Inferior parietal cortex (tissue), 1 donor: Measurements from ENCODE around the gene SCUBE1.
"Not testable (repeated sequence)": the region's sequence is repeated elsewhere in the genome, so short reads cannot be mapped to it uniquely, and the experiment has no call there.

ENCODE experiments used
- DNase-seq: peaks from one replicate; pipeline ENCODE4 v3.0.0-alpha.2; 2016; ENCODE audit errors: extremely low spot score

SCUBE1 gene

DNA sequence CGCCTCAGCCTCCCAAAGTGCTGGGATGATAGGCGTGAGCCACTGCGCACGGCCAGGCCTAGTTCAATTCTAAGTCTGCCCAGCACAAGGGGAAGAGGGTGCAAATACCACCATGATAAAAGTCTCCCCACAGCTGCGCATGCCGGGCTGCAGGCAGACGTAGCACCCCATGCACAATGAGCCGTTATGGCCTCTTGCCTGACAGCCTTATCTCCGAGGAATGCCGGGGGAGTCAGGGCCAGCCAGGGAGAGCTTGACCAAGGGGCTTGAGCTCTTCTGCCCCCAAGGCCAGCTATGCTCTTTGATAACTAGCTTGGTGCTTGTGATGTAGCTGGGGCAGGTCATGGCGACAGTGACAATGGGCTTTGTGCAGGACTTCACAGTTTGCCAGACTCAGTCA, 13.7 kb upstream of the SCUBE1 start:
- DNase-seq, result no peak

DNA sequence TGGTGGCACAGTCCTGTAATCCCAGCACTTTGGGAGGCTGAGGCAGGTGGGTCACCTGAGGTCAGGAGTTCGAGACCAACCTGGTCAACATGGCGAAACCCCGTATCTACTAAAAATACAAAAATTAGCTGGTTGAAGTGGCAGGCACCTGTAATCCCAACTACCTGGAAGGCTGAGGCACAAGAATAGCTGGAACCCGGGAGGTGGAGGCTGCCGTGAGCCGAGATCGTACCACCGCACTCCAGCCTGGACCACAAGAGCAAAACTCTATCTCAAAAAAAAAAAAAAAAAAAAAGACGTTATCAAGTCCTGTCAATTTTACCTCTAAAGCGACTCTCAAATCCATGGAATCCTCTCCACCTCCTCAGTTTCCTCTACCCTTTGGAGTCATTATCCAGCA, 12.5 kb upstream of the SCUBE1 start:
- DNase-seq, result not testable (repeated sequence)

DNA sequence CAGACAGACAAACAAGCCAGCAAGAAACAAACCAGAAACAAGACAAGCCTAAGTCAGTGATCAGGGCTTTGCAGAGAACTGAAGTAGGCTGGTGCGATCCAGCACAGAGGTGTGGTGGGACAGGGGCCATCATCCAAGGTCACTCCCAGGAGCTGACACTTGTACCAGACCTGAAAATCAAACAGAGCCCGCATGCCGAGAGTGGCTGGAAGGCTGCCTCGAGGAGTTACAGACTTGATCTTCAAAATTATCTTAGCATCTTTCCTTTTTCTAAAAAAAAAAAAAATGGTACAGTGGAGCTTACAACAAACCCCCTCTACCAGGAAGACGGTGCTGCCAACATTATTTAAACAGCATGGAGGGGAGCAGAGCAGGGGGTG, 8.8 kb upstream of the SCUBE1 start:
- no peak for DNase-seq

DNA sequence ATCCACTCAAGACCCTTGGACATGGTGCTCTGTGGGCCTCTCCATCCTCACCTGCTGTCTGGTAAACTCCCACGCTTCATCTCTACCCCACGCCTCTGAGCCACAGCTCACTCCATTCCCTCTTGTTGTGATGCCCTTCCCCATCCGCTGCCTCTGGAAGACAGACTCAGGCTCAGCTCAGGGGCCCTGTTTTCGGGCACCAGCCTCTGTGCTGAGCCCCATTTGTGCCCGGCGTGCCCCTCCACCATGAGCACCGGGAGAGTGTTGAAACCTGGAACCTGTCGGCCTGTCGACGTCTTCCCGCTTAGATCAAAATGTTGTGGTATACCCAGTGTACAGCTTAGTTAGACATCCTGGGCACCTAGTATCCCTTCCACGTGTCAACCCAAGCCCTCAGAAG, 6.5 kb upstream of the SCUBE1 start:
- no peak for DNase-seq

DNA sequence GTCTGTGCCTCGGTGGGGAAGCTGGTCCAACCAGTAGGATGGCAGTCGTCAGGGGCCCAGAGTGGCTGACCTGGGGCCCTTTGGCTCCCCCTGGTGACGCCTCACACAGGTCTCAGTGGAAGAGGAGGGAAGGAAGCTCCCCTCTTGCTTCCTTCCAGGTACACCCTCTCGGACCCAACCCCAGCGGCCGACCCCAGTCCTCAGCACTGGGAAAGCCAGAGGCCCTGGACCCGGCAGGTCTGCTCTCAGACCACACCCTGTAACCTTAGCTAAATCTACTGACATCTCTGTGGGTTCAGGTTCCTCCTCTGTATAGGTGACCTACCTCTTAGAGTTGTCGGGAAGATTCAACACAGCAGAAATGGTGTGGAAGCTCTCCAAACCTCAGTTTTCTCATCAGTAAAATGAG, 3.4 kb upstream of the SCUBE1 start:
- no peak for DNase-seq

DNA sequence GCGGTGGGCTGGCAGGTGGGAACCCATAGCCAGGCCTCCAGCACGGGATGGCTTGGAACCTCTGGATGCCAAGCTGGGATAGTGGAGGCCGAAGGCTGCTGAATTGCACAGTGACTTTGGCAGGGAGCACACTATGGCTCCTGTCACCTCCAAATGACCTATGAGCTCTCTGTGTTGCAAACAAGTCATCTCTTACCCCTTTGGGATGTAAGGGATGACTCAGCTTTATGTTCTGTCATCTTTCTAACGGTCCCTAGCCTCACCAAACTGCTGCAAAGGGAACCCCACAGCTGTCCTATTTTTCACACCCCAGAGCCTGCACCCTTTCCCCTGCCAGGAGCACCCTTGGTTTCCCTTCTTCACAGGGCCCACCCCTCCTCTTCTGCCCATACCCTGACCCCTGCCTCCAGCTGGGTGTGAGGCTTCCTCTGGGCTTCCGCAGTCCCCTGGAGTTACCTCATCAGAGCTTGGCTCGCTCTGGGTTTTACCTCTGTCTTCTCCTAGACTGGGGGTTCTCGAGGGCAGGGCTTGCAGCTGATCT, 2.7 kb upstream of the SCUBE1 start:
- no peak for DNase-seq

DNA sequence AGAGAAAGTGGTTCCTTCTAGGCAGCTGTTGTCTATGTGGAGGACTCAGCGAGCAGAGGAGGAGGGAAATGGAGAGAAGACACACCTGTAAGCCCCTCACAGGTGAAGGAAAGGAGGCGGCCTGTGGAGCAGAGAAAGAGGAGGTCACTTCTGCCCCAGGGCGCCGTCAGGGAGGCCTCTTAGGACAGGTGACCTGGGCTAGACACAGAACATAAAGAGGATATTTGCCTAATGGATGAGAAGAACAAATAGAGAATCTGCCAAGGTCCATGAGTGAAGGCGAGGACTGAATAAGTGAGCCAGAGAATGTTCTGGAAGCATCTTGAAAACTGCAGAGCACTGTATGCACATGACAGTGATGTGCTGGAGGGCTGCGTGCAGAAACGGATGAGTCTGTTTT, 2.2 kb upstream of the SCUBE1 start:
- DNase-seq, result no peak

DNA sequence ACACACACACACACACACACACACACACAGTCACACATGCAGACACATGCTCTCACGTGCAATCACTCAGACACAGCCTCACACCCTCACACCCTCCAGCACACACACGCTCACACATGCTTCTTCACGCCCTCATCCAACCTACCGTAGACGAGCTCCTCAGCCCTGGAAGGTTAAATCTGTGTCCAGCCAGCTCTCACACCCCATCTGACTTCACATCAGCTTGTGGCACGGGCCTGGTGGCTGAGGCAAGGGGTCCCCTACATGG, 1.3 kb upstream of the SCUBE1 start:
- DNase-seq, result no peak

DNA sequence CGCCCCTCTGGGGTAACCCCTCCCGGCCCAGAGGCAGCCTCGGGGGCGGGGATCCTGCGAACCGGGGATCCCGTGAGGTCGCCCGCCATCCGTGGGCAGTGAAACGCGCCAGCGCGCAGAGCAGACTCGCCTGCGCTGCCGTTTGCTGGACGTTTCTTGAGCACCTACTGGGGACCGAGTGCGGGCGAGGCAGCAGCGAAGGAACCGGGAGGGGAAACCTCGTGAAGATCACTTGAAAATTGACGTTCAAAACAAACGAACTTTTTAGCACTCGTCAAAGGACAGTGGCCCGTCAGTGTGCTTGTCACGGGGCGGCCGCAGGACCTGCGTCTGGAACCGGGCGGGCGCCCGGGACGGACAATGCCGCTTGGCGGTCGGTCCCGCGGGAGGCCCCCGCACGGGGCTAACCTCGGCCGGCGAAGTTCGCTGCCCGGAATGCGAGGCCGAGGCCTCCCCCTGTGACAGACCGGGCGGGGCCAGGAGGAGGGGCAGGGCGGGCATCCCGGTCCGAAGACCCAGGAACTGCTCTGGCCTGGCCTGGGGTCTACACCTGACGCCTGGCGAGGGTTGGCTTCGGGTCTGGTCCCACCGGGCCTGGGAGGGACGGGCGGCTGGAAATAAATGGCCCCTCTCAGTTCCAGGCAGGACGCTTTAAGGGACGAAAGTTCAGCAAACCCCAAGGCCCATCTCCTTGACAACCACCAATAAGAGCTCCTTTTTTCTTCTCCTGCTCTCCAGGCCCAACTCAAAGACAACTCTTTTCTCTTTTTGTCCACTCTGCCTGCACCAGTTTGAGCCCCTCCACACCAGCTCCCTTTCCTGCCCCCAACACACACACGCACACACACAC, 723 bp upstream of the SCUBE1 start:
- DNase-seq, result no peak

DNA sequence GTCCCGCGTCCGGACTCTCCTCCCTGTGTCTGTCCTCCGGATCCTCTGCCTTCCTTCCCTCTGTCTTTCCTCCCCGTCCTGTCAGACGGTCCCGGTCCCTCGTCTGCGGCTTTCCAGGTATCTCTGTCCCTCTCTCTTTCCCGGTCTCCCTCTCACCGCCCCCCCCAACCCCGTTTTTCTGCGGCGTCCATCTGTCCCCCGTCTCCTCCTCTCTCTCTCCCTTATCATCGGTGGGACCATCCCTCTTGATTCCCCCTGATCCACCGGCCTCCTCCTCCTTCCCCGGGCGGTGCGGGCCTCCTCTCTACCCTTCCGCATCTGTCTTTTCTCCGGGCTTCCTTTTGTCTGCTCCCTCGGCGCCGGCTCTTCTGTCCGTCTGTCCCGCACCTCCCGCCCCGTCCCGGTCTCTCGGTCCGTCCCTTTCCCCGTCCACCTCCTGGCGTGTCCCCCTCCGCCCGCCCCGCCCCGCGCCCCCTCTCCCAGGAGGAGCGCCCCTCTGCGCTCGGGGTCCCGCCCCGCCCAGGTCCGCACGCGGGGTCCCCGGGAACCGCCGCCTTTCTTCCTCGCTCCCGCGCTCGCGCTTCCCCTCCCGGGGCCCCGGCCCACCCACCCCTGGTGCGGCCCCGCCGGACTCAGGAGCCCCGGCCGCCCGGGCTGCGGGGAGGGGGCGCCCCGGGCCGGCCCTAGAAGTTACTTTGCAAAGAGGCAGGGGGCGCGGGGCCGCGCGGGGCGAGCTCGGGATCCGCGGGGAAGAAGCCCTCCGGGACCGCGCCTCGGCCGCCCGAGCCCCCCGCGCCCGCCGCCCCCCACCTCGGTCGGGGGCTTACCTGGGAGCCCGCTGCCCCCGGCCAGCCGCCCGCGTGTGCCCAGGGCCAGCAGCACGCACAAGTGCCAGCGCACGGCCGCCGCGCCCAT, 568 bp downstream of the SCUBE1 start:
- no peak for DNase-seq

DNA sequence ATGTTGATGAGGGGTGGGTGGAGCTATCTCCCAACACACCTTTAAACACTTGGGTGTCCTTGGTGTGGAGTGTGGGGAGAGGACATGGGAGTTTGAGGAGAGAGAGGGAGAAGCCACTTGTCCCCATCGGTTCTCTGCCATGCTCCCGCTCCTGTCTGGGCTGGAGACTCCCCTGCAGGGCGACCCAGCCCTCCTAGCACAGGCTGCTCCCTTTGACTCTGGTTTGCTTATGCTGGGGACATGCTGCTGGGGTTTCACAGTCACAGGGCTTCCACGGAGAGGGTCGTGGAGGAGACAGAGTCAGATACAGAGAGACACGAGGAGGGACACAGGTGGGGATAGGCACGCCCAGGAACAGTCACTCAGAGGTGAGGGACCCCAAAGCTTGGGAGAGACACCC, 1.6 kb downstream of the SCUBE1 start:
- no peak for DNase-seq

DNA sequence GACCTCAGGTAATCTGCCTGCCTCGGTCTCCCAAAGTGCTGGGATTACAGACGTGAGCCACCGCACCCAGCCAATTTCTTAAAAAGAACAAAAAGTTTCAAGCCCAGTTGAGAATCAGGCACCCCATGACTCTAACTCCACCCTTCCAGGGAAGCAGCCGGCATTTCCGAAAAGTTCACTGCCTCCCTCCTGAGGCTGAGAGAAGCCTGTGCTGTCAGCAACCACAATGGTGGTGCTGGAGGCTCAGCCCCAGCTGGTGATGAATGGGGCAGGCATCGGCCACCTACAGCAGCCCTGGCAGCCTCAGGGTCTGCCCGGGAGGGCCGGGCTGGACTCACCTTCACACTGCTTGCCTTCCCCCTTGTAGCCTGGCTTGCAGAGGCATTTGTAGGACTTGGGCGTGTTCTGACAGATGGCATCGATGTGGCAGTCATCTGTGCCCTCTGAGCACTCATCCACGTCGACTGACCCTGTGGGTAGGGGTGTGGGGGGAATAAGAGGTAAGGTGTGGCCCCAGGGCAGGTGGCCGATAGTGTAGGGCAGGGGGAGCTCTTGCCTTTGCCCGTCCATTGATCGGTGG, 4.3 kb downstream of the SCUBE1 start:
- no peak for DNase-seq

DNA sequence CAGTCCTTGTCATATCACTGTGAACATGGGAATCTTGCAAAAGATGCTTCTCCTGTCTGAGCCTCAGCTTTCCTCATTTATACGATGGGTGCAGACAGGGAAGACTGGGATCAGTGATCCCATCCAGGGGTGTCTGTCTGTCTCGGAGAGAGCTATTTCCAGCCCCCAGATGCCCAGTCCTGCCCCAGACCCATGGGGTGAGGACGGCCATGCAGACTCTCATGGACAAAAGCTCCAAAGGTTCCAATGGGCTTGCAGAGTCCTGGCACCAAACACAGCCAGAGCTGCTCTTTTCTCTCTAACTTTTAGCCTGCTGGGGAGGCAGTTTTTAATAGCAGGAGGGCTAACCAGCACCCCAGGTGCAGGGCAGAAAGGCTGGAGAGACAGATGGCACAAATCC, 5.2 kb downstream of the SCUBE1 start:
- no peak for DNase-seq

DNA sequence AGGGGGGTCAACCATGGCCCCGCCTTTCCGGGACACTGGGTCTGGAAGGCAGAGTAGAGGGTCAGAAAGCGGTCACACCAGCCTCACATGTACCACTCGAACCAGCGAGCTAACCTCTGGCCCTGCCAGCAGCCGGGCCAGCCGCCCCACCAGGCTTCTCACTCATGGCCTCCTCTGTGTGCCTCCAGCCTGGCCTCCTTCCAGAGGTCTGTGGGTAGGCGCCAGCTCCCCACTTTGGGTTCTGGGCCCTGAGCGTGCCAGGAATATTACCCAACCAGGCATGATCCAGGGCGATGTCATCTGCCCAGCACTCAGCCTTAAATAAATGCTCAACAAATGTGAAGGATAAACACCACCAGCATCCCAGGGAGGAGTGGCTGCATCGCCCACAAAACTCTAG, 5.8 kb downstream of the SCUBE1 start:
- no peak for DNase-seq

DNA sequence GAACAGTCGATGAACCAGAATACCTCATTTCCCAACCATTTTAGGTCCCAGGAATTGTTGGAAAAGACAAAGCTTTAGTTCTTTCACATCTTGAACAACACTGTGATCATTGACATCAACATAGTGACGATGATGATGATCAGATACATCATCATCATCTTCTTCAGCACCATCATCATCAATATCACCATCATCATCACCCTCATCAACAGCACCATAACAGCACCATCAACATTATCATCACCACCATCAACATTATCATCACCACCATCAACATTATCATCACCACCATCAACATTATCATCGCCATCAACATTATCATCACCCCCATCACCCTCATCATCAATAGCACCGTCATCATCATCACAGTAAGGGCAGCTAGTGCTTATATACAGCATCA, 8.8 kb downstream of the SCUBE1 start:
- DNase-seq, result no peak

DNA sequence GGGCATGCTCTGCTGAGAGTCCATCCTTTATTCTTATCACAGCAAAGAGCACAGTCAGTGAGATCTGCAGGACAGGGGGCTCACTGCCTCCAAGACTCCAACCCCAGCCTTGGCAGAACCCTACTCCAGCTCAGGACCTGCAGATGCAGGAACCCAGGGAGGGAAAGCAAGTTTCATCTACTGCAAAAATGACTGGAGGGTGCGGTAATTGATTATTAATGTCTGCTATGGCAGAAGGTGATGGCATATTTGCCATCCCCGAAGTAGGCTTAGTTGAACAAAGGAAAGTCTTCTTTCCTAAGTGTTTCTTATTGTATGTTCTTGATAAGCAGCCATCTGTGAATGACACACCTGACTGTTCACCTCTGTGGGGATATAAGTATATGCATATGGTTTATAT, 9.2 kb downstream of the SCUBE1 start:
- DNase-seq, result no peak

DNA sequence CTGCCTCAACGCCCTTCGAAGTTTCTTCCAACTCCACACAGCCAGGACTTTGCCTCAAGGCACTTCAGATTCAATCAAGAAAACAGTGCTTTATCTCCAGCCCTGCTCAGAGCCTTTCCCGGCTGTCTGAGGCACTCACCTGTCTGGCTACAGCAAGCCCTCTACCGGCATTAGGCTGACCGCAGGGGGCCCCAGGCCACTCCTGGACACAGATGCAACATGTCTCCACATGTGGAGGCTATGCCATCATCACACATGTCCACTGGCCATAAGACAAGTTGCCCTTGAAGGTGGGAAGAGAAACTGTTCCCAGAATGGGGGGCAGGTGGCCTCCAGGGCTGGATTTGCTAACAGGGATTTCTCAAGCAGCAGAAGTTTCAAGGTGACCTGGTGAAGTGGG, 10.0 kb downstream of the SCUBE1 start:
- DNase-seq, result no peak

DNA sequence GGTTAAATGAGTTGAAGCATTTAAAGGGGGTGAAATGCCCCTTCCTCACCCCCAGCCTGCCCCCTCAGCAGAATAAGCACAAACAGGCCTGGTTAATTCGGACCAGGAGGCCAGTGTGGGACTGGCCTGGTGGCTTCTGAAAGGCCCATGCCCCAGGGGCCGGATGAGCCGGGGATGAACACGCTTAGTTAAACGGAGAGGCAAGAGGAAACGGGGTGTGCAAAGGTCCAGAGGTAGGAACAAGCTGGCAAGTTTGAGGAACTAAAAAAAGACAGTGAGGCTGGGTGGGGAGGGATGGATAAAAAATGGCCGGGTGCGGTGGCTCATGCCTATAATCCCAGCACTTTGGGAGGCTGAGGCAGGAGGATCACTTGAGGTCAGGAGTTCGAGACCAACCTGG, 11.5 kb downstream of the SCUBE1 start:
- no peak for DNase-seq

DNA sequence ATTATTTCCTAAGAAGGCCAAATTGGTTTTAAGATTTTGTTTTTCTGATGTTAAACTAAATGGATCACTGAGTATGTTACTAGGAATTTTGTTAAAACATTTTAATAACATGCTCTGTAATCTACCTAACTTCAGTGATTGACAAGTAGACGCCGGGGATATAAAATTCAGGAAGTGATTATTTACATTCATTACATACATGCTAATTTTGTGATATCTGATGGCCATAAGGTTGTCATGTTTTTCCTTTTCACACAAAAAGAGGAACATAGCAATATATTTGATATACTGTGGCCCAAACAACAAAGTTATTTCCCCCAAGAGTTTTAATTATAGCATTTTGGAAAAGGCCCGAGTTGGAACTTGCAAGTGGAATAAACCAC, 12.1 kb downstream of the SCUBE1 start:
- no peak for DNase-seq

DNA sequence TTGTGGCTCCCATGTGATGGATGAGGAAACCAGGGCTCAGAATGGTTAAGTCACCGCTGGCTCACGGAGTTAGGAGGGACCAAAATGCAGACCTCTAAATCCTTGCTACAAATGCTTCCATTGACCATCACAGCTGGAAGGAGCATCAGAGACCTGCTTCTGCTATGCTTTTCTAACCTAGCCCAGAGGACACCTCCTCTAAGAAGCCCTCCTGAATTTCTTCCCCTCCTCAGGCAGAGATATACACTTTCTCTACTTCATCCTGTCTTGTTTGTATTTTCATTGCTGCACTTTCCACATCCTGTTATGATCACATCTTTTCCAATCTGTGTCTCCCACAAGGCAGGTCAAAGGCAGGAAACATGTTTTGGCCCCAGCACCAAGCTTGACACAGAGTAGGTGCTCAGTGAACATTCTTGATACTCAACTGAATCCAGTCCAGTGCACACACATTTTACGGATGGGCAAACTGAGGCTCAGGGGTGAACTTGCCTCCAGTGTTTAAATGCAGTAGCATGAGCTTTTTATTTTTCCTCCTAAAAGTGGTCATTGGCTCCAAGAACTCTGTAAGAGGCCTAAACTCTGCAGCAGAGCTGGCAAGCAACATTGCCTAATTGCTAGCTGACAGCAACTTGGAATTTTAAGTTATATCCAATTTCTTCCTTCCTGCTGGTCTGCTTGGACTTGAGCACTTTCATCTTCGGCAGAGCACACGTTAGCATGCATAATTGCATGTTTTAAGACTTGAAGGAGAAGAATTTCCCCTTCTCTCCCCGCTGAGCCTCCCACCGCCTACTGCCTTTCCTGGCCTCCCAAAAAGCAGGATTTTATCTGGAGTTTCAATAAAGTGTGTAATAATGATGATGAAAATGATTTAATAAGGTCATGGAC, 12.7 kb downstream of the SCUBE1 start:
- no peak for DNase-seq

DNA sequence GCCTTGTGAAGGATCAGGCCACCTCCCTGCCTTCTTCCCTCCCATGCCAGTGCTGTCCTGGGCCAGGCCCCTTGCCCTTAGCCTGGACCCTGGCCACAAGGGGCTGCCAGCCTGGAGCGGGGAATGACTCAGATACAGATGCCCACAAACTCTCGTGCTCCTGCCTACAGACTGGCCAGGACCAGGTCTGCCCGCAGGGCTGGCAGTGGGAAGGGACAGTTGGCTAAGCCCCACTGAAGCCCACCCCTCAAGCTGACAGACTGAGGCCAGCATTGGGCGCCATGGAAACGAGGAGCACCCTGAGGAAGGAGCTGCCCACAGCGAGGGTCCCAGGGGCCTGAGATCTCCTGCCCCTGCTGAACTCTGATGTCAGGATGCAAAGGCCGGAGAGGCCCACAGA, 14.1 kb downstream of the SCUBE1 start:
- DNase-seq, result no peak

DNA sequence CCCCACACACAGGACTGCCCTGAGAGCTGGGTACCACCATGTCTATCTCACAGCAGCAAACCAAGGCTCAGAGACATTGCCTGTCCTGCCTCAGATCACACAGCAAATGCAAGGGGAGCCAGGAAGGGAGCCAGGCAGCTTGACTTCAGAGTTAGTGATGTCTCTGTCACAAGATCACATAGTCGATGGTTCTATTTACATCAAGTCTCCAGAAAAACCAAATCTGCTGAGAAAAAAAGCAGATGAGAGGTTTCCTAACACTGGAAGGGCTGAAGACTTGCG, 16.1 kb downstream of the SCUBE1 start:
- DNase-seq, result no peak
